ENCODE results near the gene MAPKAP1.

The MAPKAP1 gene

GRCh38 chr9:125561509-125562148, 145.4 kb downstream of the MAPKAP1 start:
- ATAC-seq, result peak; percentile 23; the same call in 1 of the 3 replicates
- no peak for TF ChIP-seq CSDC2 (CRISPR knock-in tag; IDR thresholded peaks at IDR 0.05)
- TF ChIP-seq SNAI2 (CRISPR knock-in tag; IDR thresholded peaks at IDR 0.05), result no peak
- TF ChIP-seq ISL1 (CRISPR knock-in tag; IDR thresholded peaks at IDR 0.05), result no peak
- no peak for TF ChIP-seq POU6F1 (CRISPR knock-in tag; IDR thresholded peaks at IDR 0.05; ENCODE audit: borderline replicate concordance, low read depth)
- no peak for TF ChIP-seq ZC3H10 (CRISPR knock-in tag; IDR thresholded peaks at IDR 0.05)
- no peak for TF ChIP-seq CREB5 (CRISPR knock-in tag; IDR thresholded peaks at IDR 0.05; ENCODE audit: low read depth)
- no peak for TF ChIP-seq ZFP30 (CRISPR knock-in tag; IDR thresholded peaks at IDR 0.05)
- no peak for TF ChIP-seq ARNTL (CRISPR knock-in tag; IDR thresholded peaks at IDR 0.05; ENCODE audit: borderline replicate concordance, low read depth)
- TF ChIP-seq ZFP3 (CRISPR knock-in tag; IDR thresholded peaks at IDR 0.05), result no peak
- no peak for TF ChIP-seq PPARA (CRISPR knock-in tag; IDR thresholded peaks at IDR 0.05; ENCODE audit: borderline replicate concordance)
- no peak for TF ChIP-seq PATZ1 (CRISPR knock-in tag; IDR thresholded peaks at IDR 0.05; ENCODE audit: borderline replicate concordance)
- TF ChIP-seq ESRRG (CRISPR knock-in tag; IDR thresholded peaks at IDR 0.05), result no peak
- no peak for TF ChIP-seq OSR1 (CRISPR knock-in tag; IDR thresholded peaks at IDR 0.05)
- TF ChIP-seq RARB (CRISPR knock-in tag; IDR thresholded peaks at IDR 0.05), result no peak
- no peak for TF ChIP-seq ZNF8 (CRISPR knock-in tag; IDR thresholded peaks at IDR 0.05)
- no peak for TF ChIP-seq GLIS3 (CRISPR knock-in tag; IDR thresholded peaks at IDR 0.05)
- TF ChIP-seq ZNF70 (CRISPR knock-in tag; IDR thresholded peaks at IDR 0.05), result no peak
- TF ChIP-seq BACH2 (CRISPR knock-in tag; IDR thresholded peaks at IDR 0.05; ENCODE audit: borderline replicate concordance), result no peak
- TF ChIP-seq CSRNP3 (CRISPR knock-in tag; IDR thresholded peaks at IDR 0.05), result no peak

- TF ChIP-seq CSRNP3 (CRISPR knock-in tag; IDR thresholded peaks at IDR 0.05), result no peak
- TF ChIP-seq TCF4 (CRISPR knock-in tag; IDR thresholded peaks at IDR 0.05; ENCODE audit: borderline replicate concordance), result no peak
- no peak for TF ChIP-seq PATZ1 (CRISPR knock-in tag; IDR thresholded peaks at IDR 0.05; ENCODE audit: borderline replicate concordance)
- no peak for TF ChIP-seq TSHZ2 (CRISPR knock-in tag; IDR thresholded peaks at IDR 0.05)
- TF ChIP-seq OSR1 (CRISPR knock-in tag; IDR thresholded peaks at IDR 0.05), result no peak
- TF ChIP-seq ISL1 (CRISPR knock-in tag; IDR thresholded peaks at IDR 0.05), result no peak
- TF ChIP-seq ESRRG (CRISPR knock-in tag; IDR thresholded peaks at IDR 0.05), result no peak
- no peak for TF ChIP-seq PPARA (CRISPR knock-in tag; IDR thresholded peaks at IDR 0.05; ENCODE audit: borderline replicate concordance)
- TF ChIP-seq ARNTL (CRISPR knock-in tag; IDR thresholded peaks at IDR 0.05; ENCODE audit: borderline replicate concordance, low read depth), result no peak
- no peak for TF ChIP-seq RARB (CRISPR knock-in tag; IDR thresholded peaks at IDR 0.05)
- no peak for TF ChIP-seq SNAI2 (CRISPR knock-in tag; IDR thresholded peaks at IDR 0.05)
- no peak for TF ChIP-seq ZNF70 (CRISPR knock-in tag; IDR thresholded peaks at IDR 0.05)
- no peak for TF ChIP-seq CSDC2 (CRISPR knock-in tag; IDR thresholded peaks at IDR 0.05)
- TF ChIP-seq CREB5 (CRISPR knock-in tag; IDR thresholded peaks at IDR 0.05; ENCODE audit: low read depth), result no peak
- ATAC-seq, result no peak
Measured at GRCh38 chr9:125559894-125560293, 147.1 kb downstream of the MAPKAP1 start.
